BJ (cell line): ENCODE results near the gene SOX12. TPM values are rescaled to one million over a fixed set of nuclear protein-coding genes. Genes with fewer than 3 reads are reported as not detected.
"Not testable (repeated sequence)": the region's sequence is repeated elsewhere in the genome, so short reads cannot be mapped to it uniquely, and the experiment has no call there.

Experiments used
- CTCF ChIA-PET: fragments of 350-600 bp; formaldehyde crosslinking; extraction: SDS; loops from one replicate; lab custom pipeline; 2021; ENCODE audit warnings: antibody characterized with exemption, inconsistent platforms; lab: Yijun Ruan, JAX
- POLR2A ChIA-PET: fragments of 300-600 bp; sonication (Branson Sonifier 250); formaldehyde crosslinking; extraction: SDS; loops from one replicate; lab custom pipeline; 2021; ENCODE audit warnings: antibody characterized with exemption; lab: Charles Lee
- DNase-seq: peaks from one replicate; pipeline ENCODE4 v3.0.0-alpha.2; 2011; ENCODE audit warnings: low read depth
- H3K27me3 ChIP-seq: 2 replicates; pipeline ENCODE4 v1.6.0; 2011; ENCODE audit warnings: low read length; ENCODE audit not compliant: control insufficient read depth, insufficient read depth
- H3K36me3 ChIP-seq: 2 replicates; pipeline ENCODE4 v1.5.1; 2011; ENCODE audit warnings: low read length; ENCODE audit not compliant: control insufficient read depth, insufficient read depth
- H3K4me3 ChIP-seq: 2 replicates; pipeline ENCODE4 v1.5.1; 2011; ENCODE audit warnings: low read depth, mild to moderate bottlenecking, control low read depth, low read length
- CTCF ChIP-seq: IDR thresholded peaks from 2 replicates; pipeline ENCODE4 v1.5.1; 2011; ENCODE audit warnings: low read depth, mild to moderate bottlenecking, control low read depth, inconsistent platforms, low read length, moderate library complexity; ENCODE audit not compliant: insufficient read depth
- polyA plus RNA-seq: library from polyadenylated mRNA; depleted of rRNA; stranded (reverse); fragments of >200 nt; gene quantifications from 2 replicates; pipeline ENCODE4 v1.2.3, GENCODE V29; 2011

The SOX12 gene
- polyA plus RNA-seq, 1 experiment: 3.6 TPM

- no peaks in the 10 kb centered on the region for H3K27me3 ChIP-seq
- CTCF ChIA-PET: no interaction called here
- DNase-seq: no peak
- H3K4me3 ChIP-seq: no peak overlapping the region
- no peaks in the 10 kb centered on the region for H3K36me3 ChIP-seq
- no peak for TF ChIP-seq CTCF
- POLR2A ChIA-PET: no interaction called here
Observed at GRCh38 chr20:367486-367887, 42.1 kb downstream of the SOX12 start.

- ChIA-PET POLR2A (no interaction called here), CTCF (interaction anchor here (1.0 to 1.1 kb wide), 2 partner anchors 12 to 14 kb away, joined by 4 to 6 read pairs; partner anchors contain the start of gene TRIB3)
- TF ChIP-seq CTCF: no peak
- no peak for DNase-seq
- Histone ChIP-seq H3K4me3 (no peak overlapping the region), H3K36me3 (no peaks in the 10 kb centered on the region), H3K27me3 (no peaks in the 10 kb centered on the region)
Observed at GRCh38 chr20:368915-369314, 43.6 kb downstream of the SOX12 start.

- Histone ChIP-seq H3K4me3 (no peak overlapping the region), H3K27me3 (no peaks in the 10 kb centered on the region), H3K36me3 (no peaks in the 10 kb centered on the region)
- ChIA-PET CTCF (interaction anchor here (5.1 kb wide), 1 partner anchor 16 kb away, joined by 19 read pairs; no protein-coding TSS in a partner anchor), POLR2A (no interaction called here)
- TF ChIP-seq CTCF: no peak
- DNase-seq: no peak
Observed at GRCh38 chr20:370151-370600, 44.8 kb downstream of the SOX12 start.

- Histone ChIP-seq H3K4me3 (no peak overlapping the region), H3K27me3 (no peaks in the 10 kb centered on the region), H3K36me3 (no peaks in the 10 kb centered on the region)
- TF ChIP-seq CTCF: no peak
- ChIA-PET POLR2A (no interaction called here), CTCF (interaction anchor here (2.3 to 5.1 kb wide), 2 partner anchors 10 to 17 kb away, joined by 10 to 19 read pairs; no protein-coding TSS in a partner anchor)
- no peak for DNase-seq
Observed at GRCh38 chr20:370977-371754, 45.8 kb downstream of the SOX12 start.

GRCh38 chr20:371755-372542, 46.6 kb downstream of the SOX12 start:
- Histone ChIP-seq H3K36me3 (no peaks in the 10 kb centered on the region), H3K27me3 (no peaks in the 10 kb centered on the region), H3K4me3 (no peak overlapping the region)
- ChIA-PET CTCF (interaction anchor here (1.2 to 5.1 kb wide), 3 partner anchors 11 to 106 kb away, joined by 3 to 19 read pairs (median 10); no protein-coding TSS in a partner anchor), POLR2A (interaction anchor here (0.6 kb wide), 1 partner anchor 9 kb away, joined by 7 read pairs; the partner anchor contains the start of gene TRIB3)
- peak; percentile 53 for DNase-seq
- TF ChIP-seq CTCF: no peak

- CTCF ChIA-PET: interaction anchor here (0.9 to 5.1 kb wide), 4 partner anchors 12 to 106 kb away, joined by 3 to 19 read pairs (median 6); no protein-coding TSS in a partner anchor
- H3K27me3 ChIP-seq, DNase-seq, H3K36me3 ChIP-seq, POLR2A ChIA-PET, H3K4me3 ChIP-seq: not testable (repeated sequence)
Observed at GRCh38 chr20:372543-373082, 47.3 kb downstream of the SOX12 start.
